HG03196 (cell line): ENCODE data around the gene RALGPS1.
"Not testable (repeated sequence)": the region's sequence is repeated elsewhere in the genome, so short reads cannot be mapped to it uniquely, and the experiment has no call there.

Source experiments
- ATAC-seq: cut with Tn5 transposase; IDR thresholded peaks from one replicate; pipeline ENCODE4 v1.9.1; 2021; ENCODE audit not compliant: unreplicated experiment

RALGPS1 gene

DNA sequence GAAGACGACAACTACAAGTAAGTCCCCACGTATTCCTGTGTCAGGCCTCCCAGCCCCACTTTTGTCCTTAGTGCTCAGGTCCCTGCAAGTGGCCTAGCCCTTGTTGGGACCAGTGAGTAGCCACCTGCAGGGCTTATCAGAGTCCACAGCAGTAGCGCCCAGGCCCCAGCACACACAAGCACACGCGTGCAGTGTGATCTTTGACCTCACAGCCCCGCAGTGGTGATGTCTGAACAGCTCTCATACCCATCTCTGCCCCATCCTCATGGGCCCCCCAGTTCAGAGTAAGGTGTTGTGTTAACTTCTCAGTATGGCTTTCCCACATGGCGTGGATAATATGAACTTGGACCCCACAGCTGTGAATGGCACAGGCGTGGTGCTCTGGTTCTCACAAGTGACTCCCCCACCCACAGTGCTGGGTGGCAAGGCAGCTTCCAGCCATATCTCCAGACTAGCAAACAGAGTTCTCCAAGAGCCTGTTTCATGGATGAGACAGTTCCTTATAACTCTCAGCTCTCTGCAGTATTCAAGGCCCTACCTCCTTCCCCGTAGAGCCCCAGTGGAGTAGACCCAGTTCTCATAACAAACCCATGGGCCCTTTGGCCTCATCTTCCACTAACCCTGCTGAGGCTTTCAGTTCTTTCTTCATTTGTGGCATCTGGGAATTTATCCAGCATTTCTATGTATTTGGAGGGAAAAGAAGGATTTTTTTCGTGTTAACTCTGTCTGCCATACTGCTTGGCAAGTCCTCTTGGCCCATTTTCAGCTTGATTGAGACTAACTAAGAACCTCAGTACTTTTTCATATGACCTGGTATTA, 254.4 kb downstream of the RALGPS1 start:
- ATAC-seq: no peak

GRCh38 chr9:127169575-127169883, 254.9 kb downstream of the RALGPS1 start:
- ATAC-seq: no peak

- no peak for ATAC-seq
These were observed 255.5 kb downstream of the RALGPS1 start for GRCh38 chr9:127170103-127170502.

DNA sequence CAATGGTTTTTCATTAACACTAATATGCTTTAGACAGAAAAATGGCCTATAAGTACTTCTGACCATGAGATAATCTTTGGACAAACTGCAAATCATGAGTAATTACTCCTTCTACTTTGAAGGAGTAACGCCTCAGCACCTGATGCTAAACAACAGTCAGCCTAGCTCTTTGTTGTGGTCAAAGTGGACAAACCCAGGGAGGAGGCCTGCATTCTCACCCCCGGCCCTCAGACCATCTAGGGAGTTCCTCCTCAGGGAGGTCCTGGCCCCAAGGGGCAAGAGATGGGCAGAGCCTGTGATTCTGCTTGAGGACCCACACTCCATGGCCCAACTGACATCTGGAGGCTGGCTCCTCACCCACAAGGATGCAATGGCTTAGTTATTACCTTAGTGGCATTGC, 256.1 kb downstream of the RALGPS1 start:
- no peak for ATAC-seq

DNA sequence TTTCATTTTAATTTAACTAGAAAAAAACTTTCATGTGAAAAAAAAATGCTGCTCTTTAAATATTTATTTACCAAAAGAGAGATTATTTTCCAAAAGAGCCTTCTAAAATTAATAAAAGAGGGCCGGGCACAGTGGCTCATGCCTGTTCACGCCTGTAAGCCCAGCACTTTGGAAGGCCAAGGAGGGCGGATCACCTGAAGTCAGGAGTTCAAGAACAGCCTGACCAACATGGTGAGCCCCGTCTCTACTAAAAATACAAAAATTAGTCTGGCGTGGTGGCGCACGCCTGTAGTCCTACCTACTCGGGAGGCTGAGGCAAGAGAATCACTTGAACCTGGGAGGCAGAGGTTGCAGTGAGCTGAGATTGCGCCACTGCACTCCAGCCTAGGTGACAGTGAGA, 256.8 kb downstream of the RALGPS1 start:
- not testable (repeated sequence) for ATAC-seq

GRCh38 chr9:127172066-127172707, 257.6 kb downstream of the RALGPS1 start:
- ATAC-seq: no peak

DNA sequence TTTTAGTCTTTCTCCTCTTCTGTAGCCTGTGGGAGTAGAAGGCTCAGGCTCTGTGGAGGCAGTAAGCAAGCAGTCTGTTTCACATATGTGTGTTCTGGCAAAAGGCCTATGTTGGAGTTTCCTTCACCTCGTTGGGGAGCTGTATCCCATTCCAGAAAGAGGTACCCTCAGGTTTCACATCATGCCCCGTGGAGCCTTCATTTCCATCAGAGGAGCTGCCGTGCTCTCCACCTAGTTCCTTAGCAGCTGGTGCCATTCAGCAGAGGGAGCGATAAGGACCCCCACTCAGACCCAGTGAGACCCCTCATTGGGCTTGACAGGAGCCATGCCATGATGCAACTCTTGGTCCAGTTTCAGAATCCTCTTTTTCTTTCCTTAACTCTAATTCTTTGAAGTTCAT, 258.5 kb downstream of the RALGPS1 start:
- no peak for ATAC-seq

DNA sequence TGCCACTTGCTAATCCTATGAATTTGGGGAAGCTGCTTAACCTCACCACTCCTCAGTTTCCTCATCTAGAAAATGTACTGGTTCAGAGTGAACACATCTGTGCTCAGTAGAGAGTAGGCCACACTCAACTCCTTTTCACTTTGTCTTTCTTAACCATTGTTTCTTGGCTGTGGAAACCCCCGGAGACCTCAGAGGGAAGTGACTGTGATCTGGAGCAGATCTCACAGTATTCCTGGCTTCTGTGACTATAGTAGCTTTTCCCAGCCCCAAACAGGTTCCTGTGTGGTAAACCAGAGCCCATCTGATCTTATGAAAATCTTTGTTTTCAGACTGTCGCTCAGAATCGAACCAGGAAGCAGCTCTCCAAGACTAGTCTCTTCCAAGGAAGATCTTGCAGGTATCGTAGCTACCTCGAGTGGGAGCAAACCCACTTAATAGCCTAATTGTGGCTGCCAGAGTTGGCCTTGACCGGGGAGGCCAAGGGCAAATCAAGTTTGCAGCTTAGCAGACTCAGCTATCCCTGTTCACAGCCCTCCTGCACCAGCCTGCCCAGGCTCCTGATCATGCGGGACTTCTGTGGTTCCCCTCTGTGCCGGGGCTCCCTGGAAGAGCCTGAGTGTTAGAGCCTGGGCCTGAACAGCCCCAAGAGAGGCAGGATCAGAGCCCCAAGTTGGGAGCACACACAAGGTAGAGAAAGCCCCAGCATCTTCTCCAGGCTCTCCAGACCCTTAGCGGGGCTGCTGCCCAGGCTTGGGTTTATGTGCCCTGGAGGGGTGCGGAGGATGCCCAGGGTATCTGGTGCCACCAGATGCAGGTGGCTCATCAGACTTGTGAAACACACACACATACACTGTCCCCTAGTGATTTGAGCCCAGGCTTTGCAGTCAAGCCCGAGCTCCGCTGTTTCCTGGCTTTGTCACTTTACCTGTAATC, 260.1 kb downstream of the RALGPS1 start:
- ATAC-seq: no peak

DNA sequence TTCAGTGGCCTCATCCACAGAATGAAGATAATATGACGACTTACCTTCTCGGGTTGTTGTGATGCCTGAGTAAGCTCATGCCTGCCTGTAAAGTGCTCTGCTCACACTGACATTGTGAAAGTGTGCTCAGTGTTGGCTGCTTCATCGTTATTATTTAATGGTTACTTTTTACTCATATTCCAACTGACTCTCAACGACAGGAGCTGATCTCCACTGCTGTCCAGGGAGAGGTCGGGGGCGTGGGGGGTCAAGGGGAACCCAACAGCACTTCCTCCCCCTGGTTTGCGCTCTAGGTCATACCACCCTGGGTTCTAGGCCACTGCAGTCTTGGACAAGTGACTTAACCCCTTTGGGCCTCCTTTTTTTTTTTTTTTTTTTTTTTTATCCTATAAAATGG, 260.7 kb downstream of the RALGPS1 start:
- no peak for ATAC-seq

DNA sequence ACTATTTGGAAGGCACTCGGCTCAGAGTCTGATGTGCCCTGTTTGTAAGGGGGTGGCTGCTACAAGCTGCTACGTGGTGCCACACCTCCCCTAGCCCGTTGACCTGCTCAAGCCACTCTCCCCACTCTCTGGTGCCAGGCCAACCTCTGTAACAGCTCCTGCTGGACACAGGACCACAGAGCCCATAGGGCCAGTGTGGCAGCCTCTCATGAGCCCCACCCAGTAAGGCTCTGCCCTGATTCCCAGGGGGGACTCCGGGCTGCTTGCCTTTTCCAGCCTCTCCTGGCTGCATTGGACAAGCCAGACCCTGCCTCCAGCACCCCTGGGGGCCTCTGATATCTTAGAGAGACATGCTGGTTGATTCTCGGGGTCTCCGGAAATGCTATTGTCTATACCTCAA, 261.2 kb downstream of the RALGPS1 start:
- ATAC-seq: no peak

DNA sequence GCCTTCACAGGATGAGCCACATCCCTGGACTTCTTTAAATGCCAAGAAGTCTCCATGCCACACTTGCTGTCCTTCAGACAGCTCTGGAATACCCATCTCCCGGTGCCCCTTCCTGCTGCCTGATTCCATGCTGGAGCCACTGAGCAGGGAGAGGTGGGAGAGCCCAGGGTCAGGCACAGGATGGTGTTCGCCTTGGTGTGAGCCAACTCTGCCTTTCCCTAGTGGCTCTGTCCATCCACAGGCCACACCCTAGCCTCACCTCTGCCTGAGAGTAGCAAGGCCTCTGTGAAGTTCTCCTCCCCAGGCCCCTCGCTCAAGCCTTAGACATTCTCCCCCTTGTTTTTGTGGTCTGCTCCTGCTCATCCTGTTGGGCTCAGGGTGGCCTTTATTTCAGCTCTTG, 262.0 kb downstream of the RALGPS1 start:
- no peak for ATAC-seq

GRCh38 chr9:127177231-127177630, 262.6 kb downstream of the RALGPS1 start:
- ATAC-seq: no peak

DNA sequence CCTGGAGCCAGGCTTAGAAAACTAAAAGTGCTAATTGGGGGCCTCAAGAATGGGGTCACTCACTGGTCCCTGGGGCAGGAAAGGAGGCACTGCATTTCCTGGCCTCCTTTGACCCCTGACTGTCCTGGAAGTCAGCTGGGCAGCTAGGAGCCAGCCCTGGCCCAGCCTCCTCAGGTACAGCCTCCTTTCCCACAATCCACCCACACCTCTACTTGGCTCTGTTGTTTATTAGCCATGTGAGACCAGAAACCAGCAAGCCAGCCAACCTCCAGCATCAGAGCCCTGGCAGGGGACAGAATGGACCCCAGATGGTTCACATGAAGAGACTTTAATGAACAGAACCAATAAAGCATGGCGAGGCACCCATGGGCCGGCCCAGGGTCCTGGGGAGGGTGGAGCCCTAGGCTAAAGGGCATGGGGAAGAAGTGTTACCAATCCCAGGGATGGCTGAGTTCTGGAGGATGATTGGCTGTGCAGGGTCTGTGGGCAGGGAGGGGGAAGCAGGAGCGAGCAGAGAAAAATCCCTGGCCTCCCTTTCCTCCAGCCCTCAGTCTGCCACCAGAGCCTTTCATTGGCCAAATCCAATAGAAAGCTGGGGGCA, 263.2 kb downstream of the RALGPS1 start:
- ATAC-seq: no peak

- ATAC-seq: no peak
These were observed 264.4 kb downstream of the RALGPS1 start for GRCh38 chr9:127178686-127179632.

GRCh38 chr9:127179633-127180441, 265.3 kb downstream of the RALGPS1 start:
- no peak for ATAC-seq

GRCh38 chr9:127180457-127181314, 266.1 kb downstream of the RALGPS1 start:
- ATAC-seq: no peak

DNA sequence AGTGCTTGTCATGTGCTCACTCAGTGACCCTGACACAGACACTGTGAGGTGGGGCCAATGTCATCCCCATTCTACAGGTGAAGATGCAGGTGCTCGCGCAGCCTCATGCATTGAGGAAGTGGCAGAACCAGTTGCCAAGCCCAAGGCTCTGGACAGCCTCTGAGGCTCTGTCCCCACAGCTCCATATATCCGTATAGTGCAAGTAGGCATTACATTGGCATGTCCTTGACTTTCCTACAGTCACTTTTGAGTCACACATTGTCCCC, 266.7 kb downstream of the RALGPS1 start:
- no peak for ATAC-seq

DNA sequence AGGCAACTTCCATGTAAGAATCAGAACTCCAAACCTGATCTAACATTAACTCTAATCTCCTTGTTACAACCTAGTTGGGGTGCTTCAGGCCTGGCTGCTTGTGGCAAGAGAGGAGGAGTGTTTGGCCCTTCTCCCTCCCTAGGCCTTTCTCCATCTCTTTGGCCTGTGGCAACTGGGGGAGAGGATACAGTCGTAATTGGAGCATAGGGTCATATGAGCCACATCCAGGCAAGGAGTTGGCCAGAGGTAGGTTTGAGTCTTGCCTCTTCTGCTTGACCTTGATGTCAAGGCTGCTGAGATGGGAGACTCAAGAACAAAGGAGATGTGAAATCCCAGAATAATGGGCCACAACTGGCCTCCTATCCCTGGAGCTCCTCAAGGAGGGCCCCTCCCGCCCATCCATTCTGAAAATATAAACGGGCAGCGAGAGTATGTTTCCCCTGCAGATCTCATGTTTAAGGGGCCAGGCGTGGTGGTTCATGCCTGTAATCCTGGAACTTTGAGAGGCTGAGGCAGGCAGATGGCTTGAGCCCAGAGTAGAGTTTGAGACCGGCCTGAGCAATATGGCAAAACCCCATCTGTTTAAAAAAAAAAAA, 267.1 kb downstream of the RALGPS1 start:
- ATAC-seq: no peak
